ENCODE results near the gene TP53I13.

The TP53I13 gene

DNA sequence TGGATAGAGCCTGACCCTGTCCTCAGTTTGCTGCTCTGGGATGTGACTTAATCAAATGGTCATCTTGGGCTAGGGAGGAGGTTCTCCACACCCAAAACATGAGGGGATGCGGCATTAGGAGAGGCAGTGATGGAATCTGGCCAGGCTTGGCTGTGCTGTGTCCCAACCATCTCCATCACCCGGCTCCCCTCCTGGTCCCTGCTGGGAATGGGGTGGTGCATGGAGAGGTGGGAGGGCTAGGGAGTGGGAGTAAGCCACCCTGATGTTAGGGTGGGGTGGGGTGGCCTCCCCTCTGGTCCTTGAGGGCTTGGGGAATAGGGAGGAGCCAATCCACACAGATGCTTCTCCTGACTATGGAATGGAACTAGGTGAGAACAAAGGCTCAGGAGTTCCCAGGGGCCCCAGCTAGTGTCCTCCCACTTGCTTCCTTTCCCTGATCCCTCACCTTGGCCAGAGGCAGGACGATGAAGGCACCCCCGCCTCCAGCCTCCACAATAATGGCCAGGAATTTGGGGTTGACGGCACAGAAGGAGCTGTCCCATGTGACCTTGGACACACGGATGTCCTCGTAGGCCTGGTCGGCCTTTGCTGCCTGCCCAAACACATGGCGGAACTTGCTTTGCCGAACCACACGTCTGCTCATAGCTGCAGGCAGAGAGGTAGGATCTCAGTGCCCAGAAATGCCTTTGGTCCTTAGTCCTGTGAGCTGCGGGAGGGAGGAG is 52.4 kb downstream of the TP53I13 start:
- no peak overlapping the region for H3K9ac ChIP-seq (ENCODE audit: low read depth, low read length)
- no peak overlapping the region for H3K27ac ChIP-seq (ENCODE audit: low read depth, low read length)
- no peaks in the 10 kb centered on the region for H3K9me3 ChIP-seq (ENCODE audit: insufficient read depth, low read depth, low read length)
- peaks cover 67% of the 10 kb centered on the region for H3K27me3 ChIP-seq (ENCODE audit: insufficient read depth, low read length)
- WGBS, result 93% methylated on average over 12 of the region's 12 CpGs
- H3K4me3 ChIP-seq (ENCODE audit: low read length), result no peak overlapping the region
- H3K36me3 ChIP-seq (ENCODE audit: insufficient read depth, low read length), result no peaks in the 10 kb centered on the region
- peaks cover 12% of the 10 kb centered on the region for H3K4me1 ChIP-seq (ENCODE audit: insufficient read depth, low read length)

DNA sequence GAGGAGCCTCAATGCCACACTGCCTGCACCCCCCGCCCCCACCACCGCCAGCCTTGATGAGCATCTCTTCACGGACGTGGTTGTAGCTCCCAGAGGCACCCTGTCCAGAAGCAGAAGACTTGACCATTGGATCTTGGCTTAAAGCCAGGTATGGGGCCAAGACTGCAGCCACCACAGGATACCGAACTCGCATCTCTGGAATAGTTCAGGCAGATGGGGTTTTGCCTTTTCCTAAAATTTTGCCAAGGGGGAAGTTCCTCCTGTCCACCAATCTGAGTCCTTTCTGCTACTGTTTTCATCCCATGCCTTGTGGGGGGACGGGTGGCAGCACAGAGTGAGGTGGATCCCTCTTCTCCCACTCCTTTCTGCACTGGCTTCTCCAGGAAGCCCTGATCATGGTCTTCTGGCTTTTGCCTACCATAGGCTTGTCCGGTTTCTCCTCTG is 53.3 kb downstream of the TP53I13 start:
- Histone ChIP-seq H3K27me3 (ENCODE audit: insufficient read depth, low read length) (peaks cover 59% of the 10 kb centered on the region), H3K4me3 (ENCODE audit: low read length) (peak overlapping the region; percentile 72), H3K36me3 (ENCODE audit: insufficient read depth, low read length) (no peaks in the 10 kb centered on the region), H3K4me1 (ENCODE audit: insufficient read depth, low read length) (peaks cover 7% of the 10 kb centered on the region), H3K9ac (ENCODE audit: low read depth, low read length) (no peak overlapping the region), H3K27ac (ENCODE audit: low read depth, low read length) (no peak overlapping the region), H3K9me3 (ENCODE audit: insufficient read depth, low read depth, low read length) (no peaks in the 10 kb centered on the region)
- WGBS, result 71% methylated on average over 8 of the region's 8 CpGs
